Epithelial cell of proximal tubule (primary cell): ENCODE results near the gene LRRK1. TPM values are rescaled to one million over a fixed set of nuclear protein-coding genes. Genes with fewer than 3 reads are reported as not detected.

Experiments used
- DNase-seq: peaks from one replicate; pipeline ENCODE4 v3.0.0-alpha.2; 2011; ENCODE audit warnings: low read depth
- H3K4me3 ChIP-seq: 2 replicates; pipeline ENCODE4 v1.5.1; 2011; ENCODE audit warnings: low read depth, mild to moderate bottlenecking, low read length
- total RNA-seq: library from RNA; depleted of rRNA; stranded (reverse); fragments of >200 nt; gene quantifications from 2 replicates; pipeline ENCODE4 v1.2.3, GENCODE V29; 2015
- TF ChIP-seq, protein P1 (sequence below): conservative IDR thresholded peaks from 2 replicates; pipeline ENCODE4 v1.5.1; 2012; ENCODE audit warnings: low read depth, mild to moderate bottlenecking, low read length

LRRK1 gene
- total RNA-seq, 1 donor from 2014 or later, result 8.1 TPM

DNA sequence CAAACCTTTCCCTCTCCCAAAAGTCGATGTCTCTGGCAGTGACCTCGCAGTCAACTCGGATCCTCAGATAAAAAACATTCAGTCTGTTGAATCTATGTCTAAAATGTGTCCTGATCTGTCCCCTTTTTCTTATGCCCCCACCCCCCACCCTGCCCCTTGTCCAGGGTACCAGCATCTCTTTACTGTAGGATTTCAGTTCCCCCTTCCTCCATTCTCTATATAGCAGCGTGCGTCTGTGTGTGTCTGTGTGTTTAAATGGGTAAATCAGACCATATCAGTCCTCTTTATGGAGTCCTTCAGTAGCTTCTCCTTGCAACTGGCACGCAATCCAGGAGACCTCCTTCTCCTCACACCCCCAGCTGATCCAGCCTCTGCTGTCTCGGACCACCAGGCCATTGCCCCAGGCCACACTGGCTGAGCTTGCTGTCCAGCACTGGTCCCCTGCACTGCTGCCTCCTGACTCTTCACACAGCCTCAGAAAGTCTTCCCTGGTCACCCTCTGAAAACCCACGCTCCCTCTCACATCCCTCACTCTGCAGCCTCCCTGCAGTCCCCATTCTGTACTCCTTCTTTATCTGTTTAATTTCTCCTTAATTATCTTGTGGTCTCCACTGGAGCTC, 1.5 kb downstream of the LRRK1 start:
- no peak for DNase-seq
- TF ChIP-seq, protein P1, sequence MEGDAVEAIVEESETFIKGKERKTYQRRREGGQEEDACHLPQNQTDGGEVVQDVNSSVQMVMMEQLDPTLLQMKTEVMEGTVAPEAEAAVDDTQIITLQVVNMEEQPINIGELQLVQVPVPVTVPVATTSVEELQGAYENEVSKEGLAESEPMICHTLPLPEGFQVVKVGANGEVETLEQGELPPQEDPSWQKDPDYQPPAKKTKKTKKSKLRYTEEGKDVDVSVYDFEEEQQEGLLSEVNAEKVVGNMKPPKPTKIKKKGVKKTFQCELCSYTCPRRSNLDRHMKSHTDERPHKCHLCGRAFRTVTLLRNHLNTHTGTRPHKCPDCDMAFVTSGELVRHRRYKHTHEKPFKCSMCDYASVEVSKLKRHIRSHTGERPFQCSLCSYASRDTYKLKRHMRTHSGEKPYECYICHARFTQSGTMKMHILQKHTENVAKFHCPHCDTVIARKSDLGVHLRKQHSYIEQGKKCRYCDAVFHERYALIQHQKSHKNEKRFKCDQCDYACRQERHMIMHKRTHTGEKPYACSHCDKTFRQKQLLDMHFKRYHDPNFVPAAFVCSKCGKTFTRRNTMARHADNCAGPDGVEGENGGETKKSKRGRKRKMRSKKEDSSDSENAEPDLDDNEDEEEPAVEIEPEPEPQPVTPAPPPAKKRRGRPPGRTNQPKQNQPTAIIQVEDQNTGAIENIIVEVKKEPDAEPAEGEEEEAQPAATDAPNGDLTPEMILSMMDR, result no peak

GRCh38 chr15:100922192-100923040, 3.3 kb downstream of the LRRK1 start:
- TF ChIP-seq, protein P1, result no peak
- H3K4me3 ChIP-seq, result no peak overlapping the region
- DNase-seq, result no peak

More for the DNA sequence above, 1.5 kb downstream of the LRRK1 start:
- H3K4me3 ChIP-seq, result no peak overlapping the region

- DNase-seq, result no peak
- TF ChIP-seq, protein P1, result no peak
Observed at GRCh38 chr15:100923076-100923475, 3.9 kb downstream of the LRRK1 start.

DNA sequence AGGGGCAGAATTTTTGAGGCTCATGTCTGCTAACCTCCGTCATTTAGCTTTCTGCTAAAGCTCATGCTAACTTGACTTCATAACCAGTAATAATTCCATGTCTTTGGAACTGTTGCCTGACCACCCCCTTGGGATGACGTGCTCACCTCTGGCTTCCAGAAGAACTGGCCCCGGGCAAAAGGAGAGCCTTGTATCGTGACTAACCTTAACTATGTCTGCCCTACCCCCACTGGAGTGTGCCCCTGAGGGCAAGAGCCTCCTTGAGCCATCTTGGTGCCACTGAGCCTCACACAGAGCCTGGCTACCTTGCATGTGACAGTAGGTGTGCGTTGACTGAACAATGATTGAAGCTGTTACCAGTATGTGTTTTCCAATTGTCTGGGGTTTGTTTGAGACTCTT, 4.7 kb downstream of the LRRK1 start:
- DNase-seq, result no peak
- TF ChIP-seq, protein P1, result no peak
- H3K4me3 ChIP-seq, result no peak overlapping the region

More at GRCh38 chr15:100923076-100923475, 3.9 kb downstream of the LRRK1 start:
- no peak overlapping the region for H3K4me3 ChIP-seq

GRCh38 chr15:100924436-100924835, 5.3 kb downstream of the LRRK1 start:
- TF ChIP-seq, protein P1, result no peak

GRCh38 chr15:100925480-100925879, 6.3 kb downstream of the LRRK1 start:
- no peak for DNase-seq

More at GRCh38 chr15:100924436-100924835, 5.3 kb downstream of the LRRK1 start:
- H3K4me3 ChIP-seq, result no peak overlapping the region
- no peak for DNase-seq

More at GRCh38 chr15:100925480-100925879, 6.3 kb downstream of the LRRK1 start:
- TF ChIP-seq, protein P1, result no peak
- no peak overlapping the region for H3K4me3 ChIP-seq
